Glutamatergic neuron (in vitro differentiated cells): Measurements from ENCODE around the gene STK11. TPM values are rescaled to one million over a fixed set of nuclear protein-coding genes. Genes with fewer than 3 reads are reported as not detected.

Experiments
- DNase-seq: peaks from one replicate; pipeline ENCODE4 v3.0.0; 2022
- H3K27ac Mint-ChIP-seq: one replicate; pipeline ENCODE4 v1.8.0; 2020; ENCODE audit warnings: mild to moderate bottlenecking, mixed read lengths, inconsistent platforms; ENCODE audit not compliant: unreplicated experiment
- H3K27me3 Mint-ChIP-seq: one replicate; pipeline ENCODE4 v1.8.0; 2020; ENCODE audit warnings: mild to moderate bottlenecking, moderate library complexity, mixed read lengths, inconsistent platforms; ENCODE audit not compliant: unreplicated experiment
- H3K36me3 Mint-ChIP-seq: one replicate; pipeline ENCODE4 v1.8.0; 2020; ENCODE audit warnings: mild to moderate bottlenecking, mixed read lengths, inconsistent platforms; ENCODE audit not compliant: unreplicated experiment
- H3K4me1 Mint-ChIP-seq: one replicate; pipeline ENCODE4 v1.8.0; 2020; ENCODE audit warnings: mild to moderate bottlenecking, low read depth, mixed read lengths, inconsistent platforms; ENCODE audit not compliant: unreplicated experiment
- H3K4me3 Mint-ChIP-seq: one replicate; pipeline ENCODE4 v1.8.0; 2020; ENCODE audit warnings: mild to moderate bottlenecking, mixed read lengths, inconsistent platforms; ENCODE audit not compliant: unreplicated experiment
- H3K9me3 Mint-ChIP-seq: one replicate; pipeline ENCODE4 v1.8.0; 2020; ENCODE audit warnings: mild to moderate bottlenecking, moderate library complexity, mixed read lengths, inconsistent platforms; ENCODE audit not compliant: unreplicated experiment
- total RNA-seq: library from RNA; stranded (reverse); fragmentation: NEBNext Ultra II Directional; extraction: Animal tissue kit (Norgen Biotek cat#: 25700); gene quantifications from one replicate; pipeline ENCODE4 v1.2.1, GENCODE V29; 2021; ENCODE audit not compliant: unreplicated experiment
- TF ChIP-seq, protein P1 (sequence below): fragments of 200-600 bp; sonication (generic); IDR thresholded peaks from one replicate; pipeline ENCODE4 v1.5.0; 2021; ENCODE audit not compliant: partially characterized antibody, unreplicated experiment

STK11 gene
- total RNA-seq, 1 donor from 2014 or later: 48.2 TPM

GRCh38 chr19:1217366-1217765 lies 11.8 kb downstream of the STK11 start:
- Mint-ChIP-seq H3K27me3 (peaks cover 15% of the 10 kb centered on the region), H3K9me3 (peaks cover 9% of the 10 kb centered on the region), H3K4me3 (peak overlapping the region; percentile 61), H3K4me1 (peaks cover 26% of the 10 kb centered on the region), H3K36me3 (no peaks in the 10 kb centered on the region), H3K27ac (peak overlapping the region; percentile 93)
- DNase-seq: peak; percentile 79
- TF ChIP-seq, protein P1, sequence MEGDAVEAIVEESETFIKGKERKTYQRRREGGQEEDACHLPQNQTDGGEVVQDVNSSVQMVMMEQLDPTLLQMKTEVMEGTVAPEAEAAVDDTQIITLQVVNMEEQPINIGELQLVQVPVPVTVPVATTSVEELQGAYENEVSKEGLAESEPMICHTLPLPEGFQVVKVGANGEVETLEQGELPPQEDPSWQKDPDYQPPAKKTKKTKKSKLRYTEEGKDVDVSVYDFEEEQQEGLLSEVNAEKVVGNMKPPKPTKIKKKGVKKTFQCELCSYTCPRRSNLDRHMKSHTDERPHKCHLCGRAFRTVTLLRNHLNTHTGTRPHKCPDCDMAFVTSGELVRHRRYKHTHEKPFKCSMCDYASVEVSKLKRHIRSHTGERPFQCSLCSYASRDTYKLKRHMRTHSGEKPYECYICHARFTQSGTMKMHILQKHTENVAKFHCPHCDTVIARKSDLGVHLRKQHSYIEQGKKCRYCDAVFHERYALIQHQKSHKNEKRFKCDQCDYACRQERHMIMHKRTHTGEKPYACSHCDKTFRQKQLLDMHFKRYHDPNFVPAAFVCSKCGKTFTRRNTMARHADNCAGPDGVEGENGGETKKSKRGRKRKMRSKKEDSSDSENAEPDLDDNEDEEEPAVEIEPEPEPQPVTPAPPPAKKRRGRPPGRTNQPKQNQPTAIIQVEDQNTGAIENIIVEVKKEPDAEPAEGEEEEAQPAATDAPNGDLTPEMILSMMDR: no peak

DNA sequence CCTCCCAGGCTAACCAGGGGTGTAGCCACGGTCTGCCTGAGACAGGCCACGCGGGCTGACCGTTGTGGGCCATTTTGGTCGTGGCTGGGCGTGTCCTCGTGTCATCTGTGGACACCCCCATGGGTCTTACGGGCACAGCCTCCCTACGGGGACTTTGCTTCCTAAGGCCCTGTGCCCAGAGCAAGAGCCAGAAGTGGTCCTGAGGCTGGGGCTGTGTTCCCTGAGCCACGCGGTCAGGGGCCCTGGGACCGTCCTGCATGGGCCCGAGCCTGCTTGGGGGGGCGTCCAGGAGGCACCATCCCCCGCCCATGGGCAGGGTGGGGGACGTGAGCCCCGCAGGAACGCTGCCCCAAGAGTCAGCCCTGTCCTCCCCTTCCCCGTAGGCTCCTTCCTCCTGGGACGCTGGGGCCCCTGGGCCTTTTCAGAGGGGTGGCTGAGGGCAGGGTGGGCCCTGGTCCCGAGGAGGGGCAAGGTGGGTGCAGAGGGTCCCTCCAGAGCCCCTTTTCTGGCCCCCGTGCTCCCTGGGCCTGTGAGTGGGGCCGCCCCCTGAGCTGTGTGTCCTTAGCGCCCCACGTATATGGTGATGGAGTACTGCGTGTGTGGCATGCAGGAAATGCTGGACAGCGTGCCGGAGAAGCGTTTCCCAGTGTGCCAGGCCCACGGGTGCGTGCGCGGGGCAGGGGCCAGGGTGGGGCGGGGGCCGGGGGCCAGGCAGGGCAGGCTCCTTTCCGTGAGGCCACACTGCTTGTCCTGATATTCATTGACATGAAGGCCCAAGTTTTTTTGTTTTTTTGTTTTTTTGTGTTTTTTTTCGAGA lies 13.4 kb downstream of the STK11 start:
- TF ChIP-seq, protein P1: no peak
- H3K27me3 Mint-ChIP-seq: peaks cover 12% of the 10 kb centered on the region
- no peak overlapping the region for H3K4me3 Mint-ChIP-seq
- peak; percentile 15 for DNase-seq
- no peak overlapping the region for H3K27ac Mint-ChIP-seq
- peaks cover 9% of the 10 kb centered on the region for H3K9me3 Mint-ChIP-seq
- no peaks in the 10 kb centered on the region for H3K36me3 Mint-ChIP-seq
- peaks cover 22% of the 10 kb centered on the region for H3K4me1 Mint-ChIP-seq

- Mint-ChIP-seq H3K9me3 (peaks cover 9% of the 10 kb centered on the region), H3K27ac (no peak overlapping the region), H3K4me3 (no peak overlapping the region), H3K4me1 (peaks cover 16% of the 10 kb centered on the region), H3K27me3 (peaks cover 12% of the 10 kb centered on the region), H3K36me3 (no peaks in the 10 kb centered on the region)
- TF ChIP-seq, protein P1: no peak
- DNase-seq: no peak
Measured at GRCh38 chr19:1219786-1220476, 14.4 kb downstream of the STK11 start.

GRCh38 chr19:1220477-1220930 lies 14.9 kb downstream of the STK11 start:
- no peak overlapping the region for H3K4me3 Mint-ChIP-seq

More at GRCh38 chr19:1220477-1220930, 14.9 kb downstream of the STK11 start:
- Mint-ChIP-seq H3K27ac (no peak overlapping the region), H3K9me3 (peaks cover 11% of the 10 kb centered on the region), H3K27me3 (peaks cover 12% of the 10 kb centered on the region), H3K4me1 (peaks cover 16% of the 10 kb centered on the region), H3K36me3 (no peaks in the 10 kb centered on the region)
- DNase-seq: peak; percentile 51
- TF ChIP-seq, protein P1: no peak
